ENCODE measurements around the gene FAIM2.

Gene FAIM2

GRCh38 chr12:49903700-49904423 is at the start of gene FAIM2:
Gene FAIM2, minus strand, starts transcription at chr12:49903900. Its CDS starts 108 bp downstream, at chr12:49903792.
- peak; percentile 38 for DNase-seq

GRCh38 chr12:49953151-49953550 is 49.5 kb upstream of the FAIM2 start:
- DNase-seq = no peak

- no peak for DNase-seq
These were observed 48.8 kb upstream of the FAIM2 start for GRCh38 chr12:49952391-49953055.

- no peak for DNase-seq
These were observed 47.9 kb upstream of the FAIM2 start for GRCh38 chr12:49951411-49952240.

- no peak for DNase-seq
These were observed 46.9 kb upstream of the FAIM2 start, which contains the start of gene AQP2 for GRCh38 chr12:49950273-49951251. Gene AQP2, plus strand, starts transcription at chr12:49950737. Its CDS starts 94 bp downstream, at chr12:49950831.

- DNase-seq = no peak
These were observed 46.2 kb upstream of the FAIM2 start for GRCh38 chr12:49949866-49950265.

- no peak for DNase-seq
These were observed 45.5 kb upstream of the FAIM2 start for GRCh38 chr12:49948866-49949845.

GRCh38 chr12:49947593-49948226 is 44.0 kb upstream of the FAIM2 start:
- DNase-seq = no peak

GRCh38 chr12:49946497-49946896 is 42.8 kb upstream of the FAIM2 start:
- DNase-seq = no peak

GRCh38 chr12:49946086-49946485 is 42.4 kb upstream of the FAIM2 start:
- no peak for DNase-seq

GRCh38 chr12:49945394-49946080 is 41.8 kb upstream of the FAIM2 start:
- DNase-seq = no peak

GRCh38 chr12:49944718-49945117 is 41.0 kb upstream of the FAIM2 start:
- DNase-seq = no peak

GRCh38 chr12:49944046-49944445 is 40.3 kb upstream of the FAIM2 start:
- no peak for DNase-seq

- no peak for DNase-seq
These were observed 39.9 kb upstream of the FAIM2 start for GRCh38 chr12:49943625-49943960.

GRCh38 chr12:49942921-49943624 is 39.4 kb upstream of the FAIM2 start:
- DNase-seq = no peak

- DNase-seq = no peak
These were observed 38.8 kb upstream of the FAIM2 start for GRCh38 chr12:49942512-49942893.

GRCh38 chr12:49941556-49942511 is 38.1 kb upstream of the FAIM2 start:
- no peak for DNase-seq

GRCh38 chr12:49939707-49940106 is 36.0 kb upstream of the FAIM2 start:
- DNase-seq = no peak
